Measurements from ENCODE around the gene PRELID1. TPM values are rescaled to one million over a fixed set of nuclear protein-coding genes. Genes with fewer than 3 reads are reported as not detected.

The PRELID1 gene
- total and polyA plus RNA-seq, 2 experiments from 2014 or later = 86.0 to 185 TPM

DNA sequence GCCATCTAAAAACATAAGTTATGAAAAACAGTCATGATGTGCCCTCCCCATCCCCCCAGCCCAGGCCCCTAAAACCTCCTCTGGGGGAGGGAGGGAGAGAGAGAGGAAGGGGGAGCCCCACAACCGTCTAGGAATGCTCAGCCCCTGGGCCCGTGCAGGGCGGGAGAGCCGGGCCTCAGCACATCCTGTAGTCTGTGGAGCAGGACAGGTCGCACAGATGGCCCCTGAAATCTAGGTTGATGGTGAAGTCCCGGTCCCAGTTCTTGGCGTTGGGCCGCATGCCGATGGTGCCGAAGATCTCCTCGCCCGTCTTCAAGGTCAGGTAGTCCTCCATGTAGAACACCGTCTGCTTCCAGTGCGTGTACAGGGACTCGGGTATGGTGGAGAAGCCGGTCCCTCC is 38.2 kb upstream of the PRELID1 start:
- Histone ChIP-seq H3K9me3 (ENCODE audit: low read depth) (no peaks in the 10 kb centered on the region), H3K4me1 (ENCODE audit: low read depth) (no peaks in the 10 kb centered on the region), H3K36me3 (peaks cover 42% of the 10 kb centered on the region), H3K27me3 (no peaks in the 10 kb centered on the region), H3K27ac (no peak overlapping the region), H3K4me3 (no peak overlapping the region)
- no peak for DNase-seq (ENCODE audit: low read depth in 1 of 2, low spot score in 1 of 2)
- TF ChIP-seq, protein P1, sequence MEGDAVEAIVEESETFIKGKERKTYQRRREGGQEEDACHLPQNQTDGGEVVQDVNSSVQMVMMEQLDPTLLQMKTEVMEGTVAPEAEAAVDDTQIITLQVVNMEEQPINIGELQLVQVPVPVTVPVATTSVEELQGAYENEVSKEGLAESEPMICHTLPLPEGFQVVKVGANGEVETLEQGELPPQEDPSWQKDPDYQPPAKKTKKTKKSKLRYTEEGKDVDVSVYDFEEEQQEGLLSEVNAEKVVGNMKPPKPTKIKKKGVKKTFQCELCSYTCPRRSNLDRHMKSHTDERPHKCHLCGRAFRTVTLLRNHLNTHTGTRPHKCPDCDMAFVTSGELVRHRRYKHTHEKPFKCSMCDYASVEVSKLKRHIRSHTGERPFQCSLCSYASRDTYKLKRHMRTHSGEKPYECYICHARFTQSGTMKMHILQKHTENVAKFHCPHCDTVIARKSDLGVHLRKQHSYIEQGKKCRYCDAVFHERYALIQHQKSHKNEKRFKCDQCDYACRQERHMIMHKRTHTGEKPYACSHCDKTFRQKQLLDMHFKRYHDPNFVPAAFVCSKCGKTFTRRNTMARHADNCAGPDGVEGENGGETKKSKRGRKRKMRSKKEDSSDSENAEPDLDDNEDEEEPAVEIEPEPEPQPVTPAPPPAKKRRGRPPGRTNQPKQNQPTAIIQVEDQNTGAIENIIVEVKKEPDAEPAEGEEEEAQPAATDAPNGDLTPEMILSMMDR (IDR thresholded peaks at IDR 0.05; ENCODE audit: low read depth, low read length) = no peak

DNA sequence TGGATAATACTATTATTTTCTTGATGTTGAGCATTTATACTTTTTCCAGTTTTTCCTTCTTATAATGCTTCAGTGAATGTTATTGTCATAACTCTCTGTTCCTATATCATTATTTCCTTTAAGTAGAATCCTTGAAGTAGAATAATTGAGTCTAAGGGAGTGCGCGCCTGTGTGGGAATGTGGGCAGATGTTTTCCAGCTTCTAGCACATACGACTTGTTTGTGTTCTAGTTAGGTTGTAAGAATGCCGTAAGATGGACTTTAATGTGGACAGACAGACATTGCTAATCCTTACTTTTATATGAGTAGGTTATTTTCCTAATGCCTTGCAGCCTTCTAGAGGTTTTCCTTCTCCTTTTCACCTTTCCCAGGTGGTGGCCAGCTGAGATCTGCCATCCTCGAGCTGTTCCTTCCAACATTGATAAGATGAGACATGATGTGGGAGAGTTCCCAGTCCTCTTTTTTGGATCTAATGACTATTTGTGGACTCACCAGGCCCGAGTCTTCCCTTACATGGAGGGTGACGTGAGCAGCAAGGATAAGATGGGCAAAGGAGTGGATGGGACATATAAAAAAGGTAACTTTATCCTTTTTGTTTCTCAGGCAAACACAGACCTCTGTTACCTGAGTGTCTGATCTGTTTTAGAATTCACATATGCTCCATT is 34.2 kb upstream of the PRELID1 start:
- TF ChIP-seq, protein P1 (IDR thresholded peaks at IDR 0.05; ENCODE audit: low read depth, low read length) = no peak
- peaks cover 42% of the 10 kb centered on the region for H3K36me3 ChIP-seq
- no peaks in the 10 kb centered on the region for H3K4me1 ChIP-seq (ENCODE audit: low read depth)
- no peaks in the 10 kb centered on the region for H3K9me3 ChIP-seq (ENCODE audit: low read depth)
- H3K27me3 ChIP-seq = no peaks in the 10 kb centered on the region
- no peak overlapping the region for H3K4me3 ChIP-seq
- H3K27ac ChIP-seq = no peak overlapping the region
- no peak for DNase-seq (ENCODE audit: low read depth in 1 of 2, low spot score in 1 of 2)

DNA sequence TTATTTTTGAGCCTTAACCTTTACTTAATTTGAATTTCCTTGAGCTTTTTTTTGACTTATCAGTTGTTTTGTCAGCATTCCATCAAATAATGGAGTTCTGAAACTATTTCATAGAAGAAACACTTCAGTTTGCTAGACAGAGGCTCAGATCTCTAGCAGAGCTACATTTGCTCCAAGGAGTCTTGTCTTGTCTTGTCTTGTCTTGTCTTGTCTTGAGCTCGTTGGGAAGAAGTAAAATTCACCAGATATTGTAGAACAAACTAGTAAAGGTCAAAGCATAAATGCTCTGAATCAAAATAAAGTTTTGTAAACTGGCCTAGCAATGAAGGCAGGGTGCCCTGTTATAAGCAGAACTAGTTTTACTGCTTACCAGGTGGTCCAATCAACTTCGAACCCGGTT is 33.6 kb upstream of the PRELID1 start:
- Histone ChIP-seq H3K36me3 (peaks cover 47% of the 10 kb centered on the region), H3K4me3 (no peak overlapping the region), H3K27me3 (no peaks in the 10 kb centered on the region), H3K27ac (no peak overlapping the region), H3K4me1 (ENCODE audit: low read depth) (no peaks in the 10 kb centered on the region), H3K9me3 (ENCODE audit: low read depth) (no peaks in the 10 kb centered on the region)
- no peak for DNase-seq (ENCODE audit: low read depth in 1 of 2, low spot score in 1 of 2)
- TF ChIP-seq, protein P1 (IDR thresholded peaks at IDR 0.05; ENCODE audit: low read depth, low read length) = no peak

DNA sequence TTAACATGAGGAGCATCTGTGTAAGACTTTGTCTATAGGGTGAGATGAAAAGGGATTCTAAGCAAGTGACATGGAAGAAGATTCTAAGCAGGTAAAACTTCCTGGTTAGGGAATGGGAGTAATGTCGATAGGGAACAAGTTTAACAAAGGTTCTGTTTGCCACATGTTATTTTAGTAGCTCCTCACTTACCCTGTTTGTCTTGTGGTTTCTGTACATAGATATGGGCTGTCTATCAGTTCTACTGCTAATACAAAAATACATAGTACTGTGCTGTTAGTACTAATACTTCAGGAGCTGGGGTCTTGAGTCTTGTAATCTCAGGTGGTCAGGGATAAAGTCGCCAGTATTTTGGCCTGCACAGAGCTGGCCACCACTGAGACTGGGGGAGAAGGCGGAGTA is 32.9 kb upstream of the PRELID1 start:
- TF ChIP-seq, protein P1 (IDR thresholded peaks at IDR 0.05; ENCODE audit: low read depth, low read length) = no peak
- no peaks in the 10 kb centered on the region for H3K27me3 ChIP-seq
- peaks cover 49% of the 10 kb centered on the region for H3K36me3 ChIP-seq
- no peak for DNase-seq (ENCODE audit: low read depth in 1 of 2, low spot score in 1 of 2)
- no peaks in the 10 kb centered on the region for H3K9me3 ChIP-seq (ENCODE audit: low read depth)
- H3K4me3 ChIP-seq = no peak overlapping the region
- no peaks in the 10 kb centered on the region for H3K4me1 ChIP-seq (ENCODE audit: low read depth)
- H3K27ac ChIP-seq = no peak overlapping the region

DNA sequence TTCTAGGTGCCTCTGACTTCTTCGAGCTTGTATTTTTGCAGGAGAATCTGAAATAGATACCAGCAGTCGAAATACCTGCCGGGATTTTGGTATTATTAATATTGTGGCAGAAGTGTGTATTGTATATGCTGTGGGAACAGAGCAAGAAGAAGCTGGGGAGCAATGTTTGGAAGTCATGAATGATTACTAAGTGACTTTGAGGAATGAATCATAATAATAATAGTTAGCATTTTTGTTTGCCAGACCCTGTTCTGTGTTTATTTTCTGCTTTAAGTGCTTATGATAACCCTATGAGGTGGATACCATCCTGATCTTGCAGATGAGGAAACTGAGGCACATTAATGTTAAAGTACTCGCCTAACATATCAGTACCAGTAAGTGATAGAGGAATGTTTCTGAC is 32.5 kb upstream of the PRELID1 start:
- no peak for DNase-seq (ENCODE audit: low read depth in 1 of 2, low spot score in 1 of 2)
- TF ChIP-seq, protein P1 (IDR thresholded peaks at IDR 0.05; ENCODE audit: low read depth, low read length) = no peak
- no peaks in the 10 kb centered on the region for H3K4me1 ChIP-seq (ENCODE audit: low read depth)
- H3K27ac ChIP-seq = no peak overlapping the region
- H3K27me3 ChIP-seq = no peaks in the 10 kb centered on the region
- no peak overlapping the region for H3K4me3 ChIP-seq
- peaks cover 51% of the 10 kb centered on the region for H3K36me3 ChIP-seq
- no peaks in the 10 kb centered on the region for H3K9me3 ChIP-seq (ENCODE audit: low read depth)
